Measurements from ENCODE around the gene HDAC4.
"Not testable (repeated sequence)": the region's sequence is repeated elsewhere in the genome, so short reads cannot be mapped to it uniquely, and the experiment has no call there.

The HDAC4 gene

DNA sequence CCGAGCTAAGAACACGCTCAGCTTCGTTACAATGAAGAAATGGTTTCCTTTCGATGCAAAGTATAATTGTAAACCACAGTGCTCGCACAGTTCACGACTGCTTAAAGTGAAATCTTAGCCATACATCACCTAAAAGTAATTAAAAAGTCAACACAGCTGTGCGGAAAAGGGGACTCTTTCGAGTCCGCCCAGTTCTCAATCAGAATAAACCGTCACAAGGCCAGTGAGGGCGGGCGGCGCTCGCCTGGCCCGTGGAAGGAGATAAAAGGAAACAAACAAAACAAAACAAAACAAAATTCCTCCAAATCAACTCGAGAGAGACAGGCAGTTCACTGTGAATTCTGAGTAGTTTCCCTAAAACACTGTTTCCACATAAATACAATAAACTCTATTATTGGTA lies 352.1 kb downstream of the HDAC4 start:
- no peak for DNase-seq

DNA sequence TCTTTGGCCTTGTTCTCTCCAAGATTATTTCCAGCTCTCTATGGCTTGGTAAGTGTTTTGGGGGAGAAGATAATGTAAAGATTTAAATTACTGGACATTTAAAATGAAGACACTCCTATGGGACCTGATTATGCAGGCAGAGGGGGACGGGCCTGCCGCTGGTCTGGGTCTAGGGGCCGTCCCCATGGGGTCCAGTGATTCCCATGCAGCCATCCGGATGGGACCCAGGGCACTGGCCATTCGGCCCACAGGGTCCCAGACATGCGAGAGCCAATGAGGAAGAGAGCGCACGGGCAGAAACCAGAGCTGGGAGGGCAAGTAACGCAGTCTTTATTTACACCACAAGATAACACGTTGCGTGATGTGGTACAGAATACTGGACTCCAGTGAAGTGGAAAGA lies 353.0 kb downstream of the HDAC4 start:
- no peak for DNase-seq

DNA sequence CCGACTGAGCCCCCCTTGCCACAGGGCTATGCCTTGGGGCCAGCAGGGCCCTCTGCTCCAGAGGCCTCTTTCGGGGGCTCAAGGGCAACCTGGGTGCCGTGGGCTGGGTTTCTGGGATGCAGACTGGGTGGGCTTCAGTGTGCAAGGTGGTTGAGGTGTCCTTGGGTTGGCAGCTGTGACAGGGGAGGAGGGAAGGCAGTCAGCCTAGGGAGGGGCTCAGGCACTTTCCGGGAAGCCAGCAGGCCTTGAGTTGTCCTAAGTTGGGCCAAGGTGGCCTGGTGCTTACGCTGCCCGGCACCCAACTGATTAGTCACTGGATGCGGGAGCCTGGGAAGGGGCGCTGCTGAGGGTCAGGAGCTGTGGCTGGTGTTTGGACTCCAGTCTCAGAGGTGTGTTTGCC lies 353.4 kb downstream of the HDAC4 start:
- no peak for DNase-seq

DNA sequence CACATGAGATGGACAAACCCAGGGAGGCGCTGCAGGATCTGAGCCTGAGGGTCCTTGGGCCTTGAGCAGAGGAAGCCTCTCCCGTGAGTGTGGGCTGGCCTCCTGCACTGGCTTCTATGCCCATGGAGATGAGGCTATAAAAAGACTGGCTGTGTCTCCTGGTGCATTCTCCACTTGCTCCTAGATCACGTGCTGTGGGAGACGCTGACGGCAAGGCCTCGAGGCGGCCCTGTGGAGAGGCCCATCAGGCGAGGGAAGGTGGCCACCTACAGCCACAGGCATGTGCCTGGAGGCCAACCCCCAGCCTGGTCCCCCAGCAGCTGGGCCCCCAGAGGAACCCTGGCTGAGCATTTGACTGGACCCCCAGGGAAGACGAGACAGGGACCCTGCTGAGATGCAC lies 354.0 kb downstream of the HDAC4 start:
- DNase-seq: no peak

DNA sequence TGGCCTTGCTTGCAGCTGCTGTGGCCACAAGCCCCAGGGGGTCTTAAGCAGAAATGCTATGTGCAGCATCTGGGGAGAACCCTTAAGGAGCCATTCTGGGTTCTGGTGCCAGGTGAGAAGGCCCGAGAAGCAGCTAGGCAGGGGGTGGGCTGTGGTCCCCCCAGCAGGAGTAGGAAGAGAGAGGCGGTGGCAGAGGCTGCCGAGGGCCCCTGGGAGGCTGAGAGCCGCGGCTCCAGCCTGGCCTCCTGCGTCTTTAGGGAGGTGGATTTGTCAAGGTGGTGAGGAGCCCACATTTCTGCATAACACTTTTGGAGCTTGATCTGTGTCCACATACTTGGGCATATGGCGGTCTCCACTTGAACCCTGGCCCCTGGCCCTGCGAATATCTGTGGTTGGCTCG lies 356.5 kb downstream of the HDAC4 start:
- no peak for DNase-seq

DNA sequence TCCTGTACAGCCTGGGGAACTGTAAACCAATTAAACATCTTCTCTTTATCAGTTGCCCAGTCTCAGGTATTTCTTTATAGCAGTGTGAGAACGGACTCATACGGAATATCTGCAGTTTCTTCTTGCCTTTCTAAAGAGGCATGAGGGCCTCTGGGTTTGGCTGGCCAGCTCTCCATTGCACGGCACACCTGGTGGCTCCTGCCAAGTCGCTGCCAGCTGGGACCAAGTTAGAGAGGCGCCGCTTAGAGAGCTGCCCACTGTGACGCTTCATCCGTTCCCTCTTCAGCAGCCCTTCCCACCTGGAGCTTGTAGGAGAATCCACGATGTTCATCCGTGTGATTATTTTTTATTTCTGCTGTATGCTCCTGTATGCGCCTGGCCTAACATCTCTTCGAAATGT lies 357.5 kb downstream of the HDAC4 start:
- DNase-seq: no peak

DNA sequence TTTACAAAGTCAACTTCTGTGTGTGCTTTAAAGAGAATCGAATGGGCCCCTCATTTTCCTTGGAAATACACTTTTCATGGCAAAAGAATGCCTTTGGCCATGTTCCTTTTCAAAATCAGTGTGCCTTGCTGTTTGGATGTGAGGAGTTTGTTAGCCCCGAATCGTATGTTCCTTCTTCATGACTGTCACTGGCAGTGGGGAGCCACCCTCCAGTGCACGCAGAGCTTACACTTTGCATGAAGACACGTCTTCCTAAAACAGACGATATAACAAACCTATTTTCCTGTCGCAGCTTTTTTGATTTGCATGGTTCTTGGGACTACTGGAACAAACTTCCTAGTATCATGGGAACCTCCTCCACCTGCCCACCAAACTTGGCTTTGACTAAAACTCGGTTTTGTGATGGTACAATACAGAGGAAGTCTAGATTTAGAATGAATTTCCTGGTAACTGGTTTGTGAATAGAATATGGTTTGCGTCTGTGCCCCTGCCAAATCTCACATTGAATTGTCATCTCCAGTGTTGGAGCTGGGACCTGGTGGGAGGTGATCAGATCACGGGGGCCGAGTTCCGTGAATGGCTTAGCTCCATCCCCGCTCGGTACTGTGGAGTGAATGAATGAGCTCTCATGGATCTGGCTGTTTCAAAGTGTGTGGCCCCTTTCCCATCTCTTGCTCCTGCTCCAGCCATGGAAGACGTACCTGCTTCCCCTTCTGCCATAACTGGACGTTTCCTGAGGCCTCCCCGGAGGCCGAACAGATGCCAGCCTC lies 358.1 kb downstream of the HDAC4 start:
- DNase-seq: no peak

DNA sequence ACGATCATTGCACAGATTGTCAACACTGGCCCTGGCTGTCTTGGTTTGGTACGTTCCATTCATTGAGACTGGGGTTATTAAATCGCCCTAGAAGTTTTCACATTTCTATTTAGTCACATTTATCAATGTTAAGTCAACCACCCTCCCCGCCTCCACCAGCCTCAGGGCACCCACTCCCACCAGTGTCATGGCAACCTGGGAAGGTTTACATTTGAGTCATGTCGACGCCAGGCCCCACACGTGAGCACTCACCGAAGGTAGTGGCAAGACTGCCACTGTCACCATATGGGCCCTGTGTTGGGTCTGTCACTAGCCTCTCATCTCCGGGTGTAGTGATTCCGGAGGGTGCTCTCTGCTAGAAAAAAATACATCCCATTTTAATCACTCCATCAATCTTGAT lies 358.8 kb downstream of the HDAC4 start:
- no peak for DNase-seq

DNA sequence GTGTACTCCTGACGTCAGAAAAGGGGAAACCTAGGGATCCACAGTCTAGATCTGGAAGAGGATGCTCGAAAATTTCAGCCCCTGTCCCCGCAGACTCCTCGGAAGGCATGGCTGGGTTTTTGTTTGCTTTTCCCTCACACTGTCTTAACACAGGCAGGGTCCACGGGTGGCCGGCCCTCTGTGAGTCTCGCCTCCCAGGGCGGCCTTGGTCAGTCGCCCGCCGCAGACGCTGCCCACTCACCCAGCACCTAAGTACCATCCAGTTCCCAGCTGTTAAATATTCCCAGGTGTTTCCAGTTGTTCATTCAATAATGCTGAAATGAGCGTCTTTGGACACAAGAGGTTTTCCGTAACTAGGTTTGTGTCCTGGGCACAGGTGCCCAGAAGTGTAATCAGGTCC lies 359.8 kb downstream of the HDAC4 start:
- DNase-seq: no peak

DNA sequence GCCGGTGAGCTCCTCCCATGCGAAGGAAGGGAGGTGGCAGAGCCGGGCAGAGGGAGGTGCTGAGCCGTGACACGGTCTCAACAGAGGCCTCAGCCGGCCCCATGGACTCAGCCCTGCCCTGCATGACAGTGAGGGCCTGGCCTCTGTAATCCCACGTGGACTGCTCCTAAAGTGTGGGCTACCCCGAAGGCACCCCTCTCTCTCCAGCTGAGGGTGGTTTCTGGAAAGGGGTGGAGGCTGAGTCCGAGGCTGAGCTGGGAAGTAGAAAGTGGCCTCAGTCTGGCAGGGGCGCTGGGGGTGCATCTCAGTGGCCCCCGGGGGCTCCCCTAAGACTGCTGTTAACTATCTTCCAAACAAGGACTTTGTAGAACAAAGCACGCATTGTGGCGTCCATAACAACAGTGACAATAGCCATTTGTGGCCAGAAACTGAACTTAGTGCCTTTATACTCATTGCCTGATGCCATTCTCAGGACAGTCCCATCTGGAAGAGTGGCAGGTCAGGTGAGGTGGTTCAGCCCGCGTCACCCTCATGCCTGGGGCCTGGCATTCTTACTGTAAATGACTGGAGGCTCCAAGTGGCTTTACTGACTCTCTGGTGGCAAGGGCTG lies 360.6 kb downstream of the HDAC4 start:
- DNase-seq: no peak

DNA sequence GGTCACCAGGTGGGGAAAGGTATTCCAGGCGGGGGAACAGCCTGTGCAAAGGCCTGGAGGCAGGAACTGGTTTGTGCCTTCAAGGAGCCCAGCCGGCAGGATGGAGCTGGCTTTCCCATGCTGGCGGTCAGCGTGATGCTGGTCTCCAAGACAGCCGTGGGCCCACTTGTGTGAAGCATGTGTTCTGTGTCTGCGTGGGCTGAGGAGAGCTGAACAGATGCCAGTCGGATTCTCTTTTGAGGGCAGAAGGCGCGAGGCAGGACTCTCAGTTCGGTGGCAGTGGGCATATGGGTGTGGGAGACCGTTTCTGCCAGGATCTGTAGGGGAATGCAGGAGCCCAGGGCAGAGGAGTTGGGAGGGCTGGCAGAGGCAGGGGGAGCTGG lies 361.4 kb downstream of the HDAC4 start:
- no peak for DNase-seq

DNA sequence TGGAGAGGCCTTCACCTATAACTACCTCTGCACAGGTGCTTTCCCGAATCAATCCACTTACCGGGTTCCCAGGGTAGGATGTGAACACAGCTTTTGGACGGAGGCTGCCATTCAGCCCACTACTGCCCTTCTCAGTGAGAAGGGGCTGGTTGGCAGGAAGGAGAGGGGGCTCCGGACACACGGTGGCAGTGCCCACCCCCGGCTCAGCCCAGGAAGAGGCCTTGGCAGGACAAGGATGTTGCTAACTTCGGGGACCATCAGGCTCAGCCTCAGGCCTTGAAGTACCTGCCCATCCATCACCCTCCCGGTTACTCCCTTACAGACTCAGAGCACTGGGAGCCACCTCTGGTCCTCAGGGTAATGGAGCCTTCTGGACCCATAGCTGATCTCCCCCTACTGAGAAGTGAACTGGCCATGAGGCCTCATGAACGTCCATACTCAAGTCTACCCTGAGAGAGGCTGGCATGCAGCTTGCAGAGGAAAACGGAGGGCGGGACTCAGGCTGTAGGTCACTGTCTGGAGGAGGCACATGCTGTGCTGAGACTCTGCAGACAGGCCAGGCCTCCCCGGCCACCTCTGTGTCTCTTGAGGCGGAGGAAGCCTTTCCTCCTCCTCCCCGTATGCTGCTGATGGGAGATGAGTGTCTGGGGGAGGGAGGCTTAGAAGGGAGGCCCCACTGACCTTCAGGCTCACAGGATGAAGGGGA lies 361.9 kb downstream of the HDAC4 start:
- no peak for DNase-seq

DNA sequence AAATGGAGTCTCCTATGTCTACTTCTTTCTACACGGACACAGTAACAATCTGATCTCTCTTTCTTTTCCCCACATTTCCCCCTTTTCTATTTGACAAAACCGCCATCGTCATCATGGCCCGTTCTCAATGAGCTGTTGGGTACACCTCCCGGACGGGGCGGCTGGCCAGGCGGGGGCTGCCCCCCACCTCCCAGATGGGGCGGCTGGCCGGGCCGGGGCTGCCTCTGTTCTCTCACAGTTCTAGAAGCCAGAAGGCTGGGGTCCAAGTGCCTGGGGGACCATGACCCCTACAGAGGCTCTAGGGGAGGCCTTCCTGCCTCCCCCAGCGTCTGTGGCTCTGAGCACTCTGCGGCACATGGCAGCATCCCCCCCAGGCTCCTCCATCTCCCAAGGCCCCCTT lies 362.5 kb downstream of the HDAC4 start:
- not testable (repeated sequence) for DNase-seq

DNA sequence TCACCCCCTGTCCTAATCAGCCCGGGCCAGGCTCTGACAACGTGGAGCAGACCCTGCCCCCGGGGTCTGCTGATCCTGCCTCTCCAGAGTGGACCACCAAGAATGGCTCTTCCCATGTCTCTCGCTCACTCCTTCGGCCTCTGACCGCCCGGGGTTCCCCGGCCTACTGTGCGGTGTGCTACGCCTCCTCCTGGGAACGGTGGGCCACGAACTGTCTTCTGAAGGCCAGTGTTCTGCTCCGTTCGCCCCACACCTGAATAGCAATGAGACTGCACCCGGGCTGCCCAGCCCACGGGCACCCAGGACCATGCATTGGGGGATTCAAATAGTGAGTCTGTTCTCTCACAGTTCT lies 363.3 kb downstream of the HDAC4 start:
- no peak for DNase-seq

DNA sequence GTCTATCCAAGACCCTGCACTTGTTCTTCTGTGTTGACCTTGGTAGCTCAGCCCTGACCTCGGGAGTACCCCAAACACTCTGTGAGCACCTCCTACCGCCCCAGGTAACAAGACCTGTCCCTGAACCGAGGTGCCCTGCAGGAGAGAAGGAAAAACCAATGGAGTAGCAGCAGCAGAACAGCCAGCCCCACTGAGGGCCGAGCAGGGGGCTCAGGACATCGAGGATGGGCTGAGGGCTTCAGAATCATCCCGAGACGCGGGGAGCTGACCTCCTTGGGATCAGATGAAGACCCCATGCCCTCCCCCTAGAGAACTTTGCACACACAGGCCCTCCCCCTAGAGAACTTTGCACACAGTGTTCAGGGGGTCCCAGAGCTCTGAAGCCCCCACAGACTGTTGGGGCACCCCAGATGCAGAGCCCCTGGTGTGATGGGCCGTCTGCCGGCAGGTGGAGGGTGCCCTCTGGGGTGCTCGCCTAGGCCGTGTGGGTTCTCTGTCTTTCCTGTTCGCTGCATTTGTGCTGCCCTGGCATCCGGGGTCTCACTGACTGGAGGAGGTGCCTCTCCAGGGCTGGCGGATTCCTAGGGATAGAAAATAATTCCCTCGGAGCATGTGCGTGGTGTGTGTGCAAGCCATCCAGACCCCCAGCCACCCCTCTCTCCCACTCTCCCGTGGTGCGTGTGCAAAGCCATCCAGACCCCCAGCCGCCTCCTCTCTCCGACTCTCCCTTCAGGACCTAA lies 363.8 kb downstream of the HDAC4 start:
- no peak for DNase-seq

DNA sequence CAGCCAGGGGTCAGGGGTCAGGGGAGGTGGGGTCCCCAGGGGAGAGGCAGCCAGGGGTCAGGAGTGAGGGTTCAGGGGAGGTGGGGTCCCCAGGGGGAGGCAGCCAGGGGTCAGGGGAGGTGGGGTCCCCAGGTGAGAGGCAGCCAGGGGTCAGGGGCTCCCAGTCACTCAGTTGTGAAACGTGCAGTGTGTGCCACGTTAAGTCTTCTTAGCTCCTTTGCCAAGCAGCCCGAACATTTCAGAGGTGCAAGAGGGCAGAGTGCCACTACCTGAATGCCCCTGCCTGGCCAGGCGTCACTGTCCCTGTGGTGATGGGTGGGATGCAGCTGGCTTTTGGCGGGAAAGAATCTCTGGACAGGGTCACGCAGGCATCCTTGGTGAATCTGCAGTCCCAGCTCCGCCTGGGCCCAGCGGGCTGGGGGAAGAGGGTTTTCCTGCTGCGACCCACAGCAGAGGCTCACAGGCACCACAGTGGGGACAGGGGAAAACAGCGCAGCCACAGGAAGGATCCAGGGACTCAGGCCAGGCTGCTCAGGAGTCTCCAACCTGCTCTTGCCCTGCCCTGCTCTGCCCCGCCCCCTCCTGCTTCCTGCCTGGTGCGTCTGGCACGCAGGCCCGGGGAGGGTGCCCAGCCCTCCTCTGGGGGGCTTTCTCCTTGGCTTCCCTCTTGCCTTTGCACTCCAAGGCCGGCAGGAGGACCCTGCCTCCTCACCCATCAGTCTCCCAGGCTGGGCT lies 364.7 kb downstream of the HDAC4 start:
- DNase-seq: no peak

DNA sequence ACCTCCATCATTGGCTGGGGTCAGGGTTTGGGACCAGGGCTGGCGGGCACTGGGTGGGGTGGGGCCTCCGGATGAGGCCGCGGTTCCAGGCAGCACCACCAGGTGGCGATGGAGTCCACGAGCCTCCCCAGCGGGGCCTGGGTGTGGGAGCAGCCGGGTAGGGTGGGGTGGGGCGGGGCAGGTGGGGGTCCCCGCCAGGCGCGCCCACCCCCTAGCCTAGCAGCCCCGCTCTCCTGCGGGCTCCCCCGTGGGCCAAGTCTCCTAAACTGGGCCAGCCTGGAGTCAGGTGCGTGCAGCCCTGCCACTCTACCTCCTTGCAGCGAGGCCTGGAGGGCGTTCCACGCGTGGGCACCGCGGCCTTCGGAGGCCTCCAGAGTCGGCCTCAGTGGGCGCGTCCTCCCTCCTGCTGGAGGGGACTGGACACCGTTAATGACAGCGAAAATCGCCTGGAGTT lies 365.4 kb downstream of the HDAC4 start:
- no peak for DNase-seq

DNA sequence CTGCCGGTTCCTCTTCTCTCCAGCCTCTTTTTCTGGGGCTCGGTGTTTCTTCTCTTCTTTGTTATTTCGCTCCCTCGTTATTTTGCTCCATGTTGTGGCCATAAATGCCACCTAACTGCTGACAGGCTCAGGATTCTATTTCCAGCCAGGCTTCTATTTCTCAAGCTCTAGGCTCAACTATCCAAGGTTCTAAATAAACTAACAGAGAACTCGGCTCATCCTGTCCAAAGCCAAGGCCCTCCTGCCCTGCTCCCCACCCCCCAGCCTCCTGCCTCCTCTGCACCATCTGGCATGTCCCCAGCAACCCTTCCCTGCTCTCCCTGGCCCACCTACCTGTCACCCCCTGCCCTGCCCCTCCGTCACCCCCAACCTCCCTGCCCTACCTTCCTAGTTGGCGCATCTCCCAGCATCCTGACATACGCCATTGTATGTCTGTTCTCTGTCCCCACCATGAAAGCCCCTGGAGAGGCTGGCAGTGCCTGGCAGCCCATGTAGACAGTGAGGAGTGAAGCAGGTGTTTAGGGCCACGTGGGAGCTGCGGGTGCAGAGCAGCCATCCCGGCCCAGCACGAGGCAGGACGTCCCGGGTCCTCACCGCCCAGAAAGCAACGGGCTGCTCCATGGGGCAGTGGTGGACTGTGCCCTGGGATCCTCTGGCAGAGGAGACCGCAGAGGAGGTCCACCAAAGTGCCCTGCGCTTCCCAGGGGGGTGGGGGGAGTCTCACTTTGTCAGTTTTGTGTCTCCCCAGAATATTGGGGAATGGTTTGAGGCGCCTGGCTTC lies 366.1 kb downstream of the HDAC4 start:
- DNase-seq: no peak

DNA sequence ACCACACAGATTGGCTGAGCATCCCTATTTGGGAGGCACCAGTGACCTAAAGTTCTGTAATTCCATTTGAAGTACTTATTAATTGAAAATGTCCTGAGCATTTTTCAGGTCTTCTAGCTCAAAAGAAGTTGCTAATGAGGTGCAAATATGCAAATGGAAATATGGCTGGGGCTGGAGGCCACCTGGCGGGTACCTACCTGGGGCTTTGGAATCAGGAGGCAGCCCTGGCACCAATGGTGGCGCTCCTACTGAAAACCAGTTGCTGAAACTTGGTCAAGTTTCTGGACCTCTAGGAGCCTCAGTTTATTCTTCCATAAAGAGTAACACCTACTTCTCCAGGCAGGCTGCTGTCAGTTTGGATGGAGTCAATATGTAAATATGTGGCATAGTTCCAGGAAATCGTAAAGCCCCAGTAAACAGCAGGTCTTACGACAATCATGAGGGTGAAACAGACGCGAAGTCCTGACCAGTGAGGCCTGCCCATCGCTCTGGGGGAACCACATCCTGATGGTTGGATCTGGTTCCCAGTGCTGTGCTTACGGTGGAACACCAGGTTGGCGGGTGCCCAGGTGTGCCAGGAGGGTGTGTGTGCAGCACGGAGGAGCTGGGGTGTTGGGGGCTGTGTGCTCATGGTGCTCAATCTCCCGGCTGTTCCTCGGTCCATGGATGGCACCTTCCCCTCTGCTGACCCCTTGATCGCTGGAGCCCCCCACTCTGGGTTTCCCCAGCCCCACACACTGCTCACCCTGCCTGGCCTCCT lies 366.8 kb downstream of the HDAC4 start:
- no peak for DNase-seq

DNA sequence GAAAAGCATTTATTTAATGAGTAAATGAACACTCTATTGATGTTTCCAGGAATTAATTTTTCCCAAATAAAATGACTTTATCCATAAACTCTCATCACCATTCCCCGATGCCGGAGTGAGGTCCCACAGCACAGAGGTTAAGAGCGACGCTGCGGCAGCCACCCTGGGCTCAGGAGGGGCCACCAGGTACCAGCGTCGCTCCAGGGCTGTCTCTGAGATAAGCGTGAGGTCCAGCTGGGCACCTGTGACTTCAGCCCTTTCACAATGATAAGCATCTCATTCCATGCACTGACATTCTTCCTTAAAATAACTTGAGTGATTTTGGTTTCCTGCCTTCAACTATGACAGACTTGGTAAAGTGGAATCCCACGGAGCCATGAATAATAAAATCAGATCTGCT lies 370.9 kb downstream of the HDAC4 start:
- no peak for DNase-seq

DNA sequence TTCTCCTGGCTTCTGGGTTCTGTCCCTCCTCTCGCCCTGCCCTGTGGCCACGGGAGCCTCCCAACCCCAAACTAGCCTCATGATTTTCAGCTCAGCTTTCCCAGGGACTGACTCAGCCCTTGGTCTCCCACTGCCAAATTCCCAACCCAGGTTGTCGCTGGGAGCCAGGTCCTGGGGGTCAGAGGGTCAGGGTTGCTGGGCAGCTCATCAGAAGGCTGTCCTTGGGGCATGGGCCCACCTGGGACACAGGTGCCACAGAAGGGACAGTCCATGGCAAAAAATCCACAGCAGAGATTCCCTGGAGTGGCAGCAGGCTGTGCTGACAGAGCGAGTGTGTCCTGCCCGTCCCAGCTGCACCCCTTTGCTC lies 372.6 kb downstream of the HDAC4 start:
- DNase-seq: no peak

All from NCI-H510A treated with DMSO at 0.1 percent for 48 hours (cell line).